HG02571 (cell line): ENCODE data around the gene LRIG3.
"Not testable (repeated sequence)": the region's sequence is repeated elsewhere in the genome, so short reads cannot be mapped to it uniquely, and the experiment has no call there.

Source experiments
- ATAC-seq: cut with Tn5 transposase; IDR thresholded peaks from one replicate; pipeline ENCODE4 v1.9.1; 2021; ENCODE audit warnings: mild to moderate bottlenecking, moderate library complexity; ENCODE audit not compliant: unreplicated experiment

Gene LRIG3

GRCh38 chr12:58860056-58860787 lies 60.1 kb downstream of the LRIG3 start:
- ATAC-seq, result no peak

GRCh38 chr12:58858030-58858429 lies 62.3 kb downstream of the LRIG3 start:
- no peak for ATAC-seq

GRCh38 chr12:58857206-58857605 lies 63.1 kb downstream of the LRIG3 start:
- not testable (repeated sequence) for ATAC-seq

- ATAC-seq, result not testable (repeated sequence)
These were observed 64.7 kb downstream of the LRIG3 start for GRCh38 chr12:58855630-58856029.

GRCh38 chr12:58850826-58851225 lies 69.5 kb downstream of the LRIG3 start:
- no peak for ATAC-seq

GRCh38 chr12:58847901-58848600 lies 72.3 kb downstream of the LRIG3 start:
- ATAC-seq, result no peak

GRCh38 chr12:58844161-58844560 lies 76.1 kb downstream of the LRIG3 start:
- no peak for ATAC-seq

GRCh38 chr12:58841058-58841798 lies 79.1 kb downstream of the LRIG3 start:
- ATAC-seq, result no peak

- no peak for ATAC-seq
These were observed 86.5 kb downstream of the LRIG3 start for GRCh38 chr12:58833853-58834252.

GRCh38 chr12:58832920-58833319 lies 87.4 kb downstream of the LRIG3 start:
- no peak for ATAC-seq
